Keratinocyte (primary cell): ENCODE measurements around the gene INSRR. TPM values are rescaled to one million over a fixed set of nuclear protein-coding genes. Genes with fewer than 3 reads are reported as not detected.

Experiments
- DNase-seq: peaks from one replicate; pipeline ENCODE4 v3.0.0-alpha.2; 2011; ENCODE audit warnings: low read depth, missing footprints, low spot score
- FAIRE-seq: peaks from 2 replicates; lab custom pipeline; 2011; peaks lifted over from hg19 to GRCh38; lab: Jason Lieb, UNC
- H2AFZ ChIP-seq: 2 replicates; pipeline ENCODE4 v1.6.0; 2012; ENCODE audit warnings: low read length, control low read depth, inconsistent platforms; ENCODE audit not compliant: control insufficient read depth
- H3K27ac ChIP-seq: 2 replicates; pipeline ENCODE4 v1.5.1; 2011; ENCODE audit warnings: low read length; ENCODE audit not compliant: control insufficient read depth, insufficient read depth
- H3K27me3 ChIP-seq: 3 replicates; pipeline ENCODE4 v1.6.0; 2011; ENCODE audit warnings: low read length; ENCODE audit not compliant: control insufficient read depth, insufficient read depth; ENCODE audit errors: extremely low read depth
- H3K36me3 ChIP-seq, 2 experiments: 2 replicates in 1 of 2; 3 replicates in 1 of 2; pipeline ENCODE4 v1.5.1; 2011; ENCODE audit warnings: low read length in 2 of 2, mild to moderate bottlenecking in 1 of 2; ENCODE audit not compliant: control insufficient read depth in 2 of 2, insufficient read depth in 2 of 2; ENCODE audit errors: extremely low read depth in 1 of 2
- H3K4me1 ChIP-seq: 3 replicates; pipeline ENCODE4 v1.5.1; 2011; ENCODE audit warnings: low read length; ENCODE audit not compliant: control insufficient read depth, insufficient read depth; ENCODE audit errors: extremely low read depth
- H3K4me2 ChIP-seq: 3 replicates; pipeline ENCODE4 v1.6.0; 2011; ENCODE audit warnings: low read depth, low read length; ENCODE audit not compliant: control insufficient read depth, insufficient read depth; ENCODE audit errors: extremely low read depth
- H3K4me3 ChIP-seq, 3 experiments: fragments of 200-600 bp in 1 of 3; sonication (generic) in 1 of 3; 2 replicates in 2 of 3; 3 replicates in 1 of 3; pipeline ENCODE4 v1.5.1; 2011 to 2016; ENCODE audit warnings: low read length in 3 of 3, mild to moderate bottlenecking in 3 of 3, control low read depth in 2 of 3, inconsistent platforms in 1 of 3, low read depth in 1 of 3, mixed read lengths in 1 of 3, mixed run types in 1 of 3, moderate library complexity in 1 of 3; ENCODE audit not compliant: control insufficient read depth in 2 of 3, insufficient read depth in 2 of 3; ENCODE audit errors: extremely low read depth in 1 of 3
- H3K79me2 ChIP-seq: 2 replicates; pipeline ENCODE4 v1.6.0; 2012; ENCODE audit warnings: low read length; ENCODE audit not compliant: control insufficient read depth, insufficient read depth
- H3K9ac ChIP-seq: 3 replicates; pipeline ENCODE4 v1.6.0; 2011; ENCODE audit warnings: low read length; ENCODE audit not compliant: control insufficient read depth, insufficient read depth; ENCODE audit errors: extremely low read depth
- H3K9me1 ChIP-seq: 3 replicates; pipeline ENCODE4 v1.6.0; 2011; ENCODE audit warnings: low read length; ENCODE audit not compliant: control insufficient read depth, insufficient read depth; ENCODE audit errors: extremely low read depth
- H3K9me3 ChIP-seq: 2 replicates; pipeline ENCODE4 v1.5.1; 2012; ENCODE audit warnings: low read depth, low read length; ENCODE audit not compliant: control insufficient read depth
- H4K20me1 ChIP-seq: 3 replicates; pipeline ENCODE4 v1.6.0; 2011; ENCODE audit warnings: low read length; ENCODE audit not compliant: control insufficient read depth, insufficient read depth; ENCODE audit errors: extremely low read depth
- EZH2 ChIP-seq: IDR thresholded peaks from one replicate; pipeline ENCODE4 v1.6.1; 2012; ENCODE audit warnings: inconsistent platforms, mild to moderate bottlenecking, low read length, moderate library complexity
- dilution Hi-C: fragments of 300-500 bp; cut with MboI; formaldehyde crosslinking; loops from one replicate; pipeline ENCODE4 v1.7.0; 2020; ENCODE audit warnings: low sequenced_read_pairs; ENCODE audit not compliant: extremely low pct_ligation_motif_present
- polyA plus RNA-seq, 5 experiments: library from polyadenylated mRNA; depleted of rRNA in 3 of 5; stranded (reverse) in 3 of 5; stranded (forward) in 1 of 5; unstranded in 1 of 5; fragments of >200 nt; gene quantifications; 1 replicate in 1 of 5; 2 replicates in 3 of 5; 3 replicates in 1 of 5; pipeline versions ENCODE4 v1.2.1 to v1.2.3, GENCODE V29; 2011 to 2012; ENCODE audit warnings: missing spikeins in 2 of 5, low read depth in 1 of 5, low replicate concordance in 1 of 5
- TF ChIP-seq, protein P1 (sequence below), 3 experiments: IDR thresholded peaks in 1 of 3; conservative IDR thresholded peaks in 1 of 3; optimal IDR thresholded peaks in 1 of 3; 2 replicates in 2 of 3; 3 replicates in 1 of 3; pipeline versions ENCODE3 to v1.5.1; 2011; ENCODE audit warnings: low read length in 3 of 3, mild to moderate bottlenecking in 3 of 3, moderate library complexity in 2 of 3, control low read depth in 1 of 3, inconsistent platforms in 1 of 3; ENCODE audit not compliant: insufficient read depth in 2 of 3; ENCODE audit errors: extremely low read depth in 1 of 3

The INSRR gene
- polyA plus RNA-seq, 1 donor (not counting 4 experiments of a cell fraction or from before 2014, with no cell fraction given): not detected

GRCh38 chr1:156905176-156905575 lies 46.3 kb upstream of the INSRR start:
- H4K20me1 ChIP-seq: no peaks in the 10 kb centered on the region
- H3K9ac ChIP-seq: no peak overlapping the region
- FAIRE-seq (no peak), DNase-seq (no peak)
- TF ChIP-seq, protein P1, sequence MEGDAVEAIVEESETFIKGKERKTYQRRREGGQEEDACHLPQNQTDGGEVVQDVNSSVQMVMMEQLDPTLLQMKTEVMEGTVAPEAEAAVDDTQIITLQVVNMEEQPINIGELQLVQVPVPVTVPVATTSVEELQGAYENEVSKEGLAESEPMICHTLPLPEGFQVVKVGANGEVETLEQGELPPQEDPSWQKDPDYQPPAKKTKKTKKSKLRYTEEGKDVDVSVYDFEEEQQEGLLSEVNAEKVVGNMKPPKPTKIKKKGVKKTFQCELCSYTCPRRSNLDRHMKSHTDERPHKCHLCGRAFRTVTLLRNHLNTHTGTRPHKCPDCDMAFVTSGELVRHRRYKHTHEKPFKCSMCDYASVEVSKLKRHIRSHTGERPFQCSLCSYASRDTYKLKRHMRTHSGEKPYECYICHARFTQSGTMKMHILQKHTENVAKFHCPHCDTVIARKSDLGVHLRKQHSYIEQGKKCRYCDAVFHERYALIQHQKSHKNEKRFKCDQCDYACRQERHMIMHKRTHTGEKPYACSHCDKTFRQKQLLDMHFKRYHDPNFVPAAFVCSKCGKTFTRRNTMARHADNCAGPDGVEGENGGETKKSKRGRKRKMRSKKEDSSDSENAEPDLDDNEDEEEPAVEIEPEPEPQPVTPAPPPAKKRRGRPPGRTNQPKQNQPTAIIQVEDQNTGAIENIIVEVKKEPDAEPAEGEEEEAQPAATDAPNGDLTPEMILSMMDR (optimal IDR thresholded peaks at IDR 0.05 in 1 of 3, IDR thresholded peaks at IDR 0.05 in 1 of 3, conservative IDR thresholded peaks at IDR 0.05 in 1 of 3; ENCODE audit: extremely low read depth in 1 of 3, insufficient read depth in 2 of 3, low read length in 3 of 3): no peak
- no peak for TF ChIP-seq EZH2
- no peaks in the 10 kb centered on the region for H3K36me3 ChIP-seq
- dilution Hi-C loops: no loop called here
- H3K4me1 ChIP-seq: peaks cover 15% of the 10 kb centered on the region
- H2AFZ ChIP-seq: no peak overlapping the region
- H3K9me3 ChIP-seq: no peaks in the 10 kb centered on the region
- no peak overlapping the region for H3K4me2 ChIP-seq
- no peaks in the 10 kb centered on the region for H3K27me3 ChIP-seq
- H3K27ac ChIP-seq: no peak overlapping the region
- H3K79me2 ChIP-seq: no peaks in the 10 kb centered on the region
- no peaks in the 10 kb centered on the region for H3K9me1 ChIP-seq
- no peak overlapping the region for H3K4me3 ChIP-seq

DNA sequence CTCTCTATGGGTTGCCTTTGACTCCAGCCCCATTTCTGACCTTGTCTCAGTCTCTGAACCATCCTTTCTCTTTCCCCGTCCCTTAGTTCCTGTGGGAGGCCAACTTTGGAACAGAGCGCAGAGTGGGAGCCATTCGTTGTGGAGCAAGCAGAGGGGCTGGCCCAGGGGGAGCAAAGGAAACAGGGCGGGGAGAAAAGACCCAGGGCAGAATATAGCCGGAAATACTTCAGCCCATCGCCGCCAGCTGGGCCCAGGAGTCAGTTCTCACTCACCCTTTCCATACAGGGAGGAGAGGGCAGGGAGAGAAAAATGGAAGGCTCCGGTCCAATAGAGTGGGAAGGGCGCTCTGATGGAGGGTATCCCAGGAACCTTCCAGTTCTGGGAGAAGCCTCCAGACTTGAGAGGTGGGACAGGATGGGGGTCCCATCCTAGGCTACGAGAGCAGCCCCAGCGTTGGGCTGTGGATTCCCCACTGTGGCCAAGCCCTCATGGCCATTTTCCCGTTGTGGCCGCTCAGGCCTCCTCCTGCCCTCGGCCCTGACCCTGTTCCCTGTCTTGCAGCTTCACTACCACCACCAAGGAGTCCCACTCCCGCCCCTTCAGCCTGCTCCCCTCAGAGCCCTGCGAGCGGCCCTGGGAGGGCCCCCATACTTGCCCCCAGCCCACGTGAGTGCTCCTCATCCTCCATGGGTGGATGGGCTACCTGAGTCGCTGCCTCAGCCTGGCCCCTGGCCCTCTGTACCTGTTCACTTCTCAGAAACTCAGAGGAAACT lies 45.5 kb upstream of the INSRR start:
- H3K9me3 ChIP-seq: no peaks in the 10 kb centered on the region
- TF ChIP-seq EZH2: no peak
- TF ChIP-seq, protein P1 (optimal IDR thresholded peaks at IDR 0.05 in 1 of 3, IDR thresholded peaks at IDR 0.05 in 1 of 3, conservative IDR thresholded peaks at IDR 0.05 in 1 of 3; ENCODE audit: extremely low read depth in 1 of 3, insufficient read depth in 2 of 3, low read length in 3 of 3): no peak
- H3K4me1 ChIP-seq: peaks cover 15% of the 10 kb centered on the region

More for the DNA sequence above, 45.5 kb upstream of the INSRR start:
- DNase-seq (no peak), FAIRE-seq (no peak)
- H4K20me1 ChIP-seq: no peaks in the 10 kb centered on the region
- H3K4me3 ChIP-seq: no peak overlapping the region
- dilution Hi-C loops: no loop called here
- no peak overlapping the region for H3K9ac ChIP-seq
- no peak overlapping the region for H2AFZ ChIP-seq
- H3K79me2 ChIP-seq: no peaks in the 10 kb centered on the region
- no peak overlapping the region for H3K27ac ChIP-seq
- H3K9me1 ChIP-seq: no peaks in the 10 kb centered on the region
- no peaks in the 10 kb centered on the region for H3K36me3 ChIP-seq
- H3K27me3 ChIP-seq: no peaks in the 10 kb centered on the region
- H3K4me2 ChIP-seq: no peak overlapping the region
